Psoas muscle (tissue), 8 donors: ENCODE results near the gene MBNL3. TPM values are rescaled to one million over a fixed set of nuclear protein-coding genes. Genes with fewer than 3 reads are reported as not detected.

Experiments used
- ATAC-seq, 4 donors: fragments of 200-7000 bp; cut with Tn5 transposase; one replicate each; pipeline ENCODE4 v1.9.1; 2020; ENCODE audit warnings: moderate library complexity in 3 of 4, mild to moderate bottlenecking in 2 of 4
- DNase-seq, 2 donors: peaks; one replicate each; pipeline ENCODE4 v3.0.0-alpha.2; 2020
- H3K27ac ChIP-seq: fragments of 200-600 bp; one replicate; pipeline ENCODE4 v1.8.0; 2022
- H3K27me3 ChIP-seq, 3 donors: fragments of 200-600 bp in 1 of 3; one replicate each; pipeline versions ENCODE4 v1.6.1 to v1.8.0; 2013 to 2022; ENCODE audit warnings: low read length in 2 of 3, mild to moderate bottlenecking in 2 of 3, moderate library complexity in 1 of 3; ENCODE audit not compliant: insufficient read depth in 3 of 3
- H3K36me3 ChIP-seq, 2 donors: fragments of 200-600 bp in 1 of 2; one replicate each; pipeline versions ENCODE4 v1.6.1 to v1.8.0; 2013 to 2022; ENCODE audit warnings: low read depth in 1 of 2, mild to moderate bottlenecking in 1 of 2, moderate library complexity in 1 of 2; ENCODE audit not compliant: insufficient read depth in 1 of 2
- H3K4me1 ChIP-seq: fragments of 200-600 bp; one replicate; pipeline ENCODE4 v1.8.0; 2022
- H3K4me3 ChIP-seq: fragments of 200-600 bp; one replicate; pipeline ENCODE4 v1.8.0; 2022; ENCODE audit warnings: mild to moderate bottlenecking
- H3K9me3 ChIP-seq: fragments of 200-600 bp; one replicate; pipeline ENCODE4 v1.8.0; 2022
- CTCF ChIP-seq: fragments of 200-600 bp; IDR thresholded peaks from one replicate; pipeline ENCODE4 v1.8.0; 2022; ENCODE audit warnings: antibody characterized with exemption
- WGBS, 3 donors: extraction: QIAGEN DNeasy Blood & Tissue Kit; methylation state at CpG; one replicate each; pipeline versions ENCODE4 v1.1.6 to v1.1.7; 2013; 5-methylcytosine and 5-hydroxymethylcytosine counted together
- intact Hi-C, 2 donors: fragments of 100-400 bp; cut with DNase I; formaldehyde crosslinking; loops; one replicate each; pipeline versions ENCODE4 v1.11.0 to v1.14.2; 2022
- long read RNA-seq, 2 donors: library from polyadenylated mRNA; unstranded; transcript quantifications; one replicate each; pipeline ENCODE4 v2.0.0, GENCODE V29; 2021
- polyA plus RNA-seq, 3 donors: library from polyadenylated mRNA; stranded (reverse); fragments of 200-250 nt; gene quantifications; one replicate each; pipeline ENCODE4 v1.2.3, GENCODE V29; 2013
- total RNA-seq, 4 donors: library from RNA; stranded (reverse); fragmentation: NEBNext Ultra II Directional in 2 of 4; extraction: Animal tissue kit (Norgen Biotek cat#: 25700) in 2 of 4; gene quantifications; one replicate each; pipeline versions ENCODE4 v1.2.1 to v1.2.4, GENCODE V29; 2021 to 2023
- donor health status: healthy with polysubstance abuse.
- donor health status: DM: no; HTN: no; CAD: no; lungs with moderate emphysema.
- donor health status: Bipolar disorder and iron deficiency.
- donor health status: healthy.
- donor health status: DM: yes; HTN: yes; CAD: no.
- donor health status: DM: no; HTN: no; CAD: no.
- donor health status: DM: no; HTN: no; CAD: no.
- donor health status: DM: yes; HTN: yes; CAD: no.

Gene MBNL3, protein sequence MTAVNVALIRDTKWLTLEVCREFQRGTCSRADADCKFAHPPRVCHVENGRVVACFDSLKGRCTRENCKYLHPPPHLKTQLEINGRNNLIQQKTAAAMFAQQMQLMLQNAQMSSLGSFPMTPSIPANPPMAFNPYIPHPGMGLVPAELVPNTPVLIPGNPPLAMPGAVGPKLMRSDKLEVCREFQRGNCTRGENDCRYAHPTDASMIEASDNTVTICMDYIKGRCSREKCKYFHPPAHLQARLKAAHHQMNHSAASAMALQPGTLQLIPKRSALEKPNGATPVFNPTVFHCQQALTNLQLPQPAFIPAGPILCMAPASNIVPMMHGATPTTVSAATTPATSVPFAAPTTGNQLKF
- total RNA-seq, result 1 to 10 TPM; 2.2 to 2.6 (median 2.4) TPM
- polyA plus RNA-seq, result under 1 TPM; 0.25 to 0.53 (median 0.53) TPM
- long read RNA-seq, donor 1, partial matches to known transcripts, result 0 of 1 reads
- long read RNA-seq, donor 1, other reads (novel, unspliced or antisense), result 1 of 1 reads
- long read RNA-seq, donor 2, result 0 reads

DNA sequence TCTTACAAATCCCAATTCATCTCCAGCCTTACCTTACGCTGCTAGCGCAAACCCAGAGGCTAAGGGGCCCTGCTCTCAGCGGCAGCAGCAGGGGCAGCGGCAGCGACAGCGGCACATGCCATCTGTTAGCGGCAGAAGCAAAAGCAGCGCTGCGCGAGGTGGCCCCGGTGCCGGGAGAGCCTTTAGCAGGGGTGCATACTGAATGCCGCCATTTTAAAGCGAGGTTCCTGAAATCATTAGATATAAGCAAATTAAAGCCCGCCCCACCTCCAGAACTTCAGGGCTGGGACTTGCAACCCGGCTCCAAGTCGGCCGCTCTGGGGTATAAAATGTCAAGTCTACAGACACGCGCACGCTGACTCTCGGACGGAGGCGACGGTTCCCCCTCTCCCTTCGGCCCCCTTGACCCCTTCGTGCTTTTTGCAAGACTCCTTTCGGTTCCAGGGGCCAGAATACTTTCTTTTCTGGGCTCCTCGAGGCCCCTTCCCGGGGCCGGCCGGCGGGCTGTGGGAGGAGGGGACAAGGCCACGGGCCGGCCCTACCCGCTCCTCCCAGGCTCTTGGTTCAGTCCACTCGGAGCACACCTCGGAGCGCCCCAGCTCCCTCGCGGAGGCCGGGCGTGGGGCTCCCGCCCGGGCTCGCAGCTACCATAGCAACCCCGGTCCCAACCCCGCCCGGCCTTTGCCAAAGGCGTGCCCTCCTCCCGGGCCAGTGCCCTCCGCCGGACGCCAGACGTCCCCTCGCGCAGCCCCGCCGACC is at the start of gene MBNL3:
TSS of gene MBNL3 (minus strand) at position 220 of the 759 bp plus-strand sequence. CDS start 49,427 bp downstream, outside the sequence.
- ATAC-seq, result peak; percentile 71 to 84 (median 82)
- WGBS, 3 donors, result 1 to 29% (median 1%) methylated on average over 38 to 58 of the region's 59 CpGs
- DNase-seq, result peak; percentile 66 to 73

GRCh38 chrX:132533409-132533808 is 44.6 kb upstream of the MBNL3 start:
- ATAC-seq, result no peak
- intact Hi-C loops, result no loop called here

More for the DNA sequence above, at the start of gene MBNL3:
- Histone ChIP-seq H3K4me3 (peak within 1 kb of the TSS; percentile 69), H3K4me1 (no peaks in the 10 kb centered on the region), H3K36me3 (no peaks in the 10 kb centered on the region), H3K27me3 (peaks cover 0 to 48% (median 0%) of the 10 kb centered on the region in 3 donors), H3K9me3 (no peaks in the 10 kb centered on the region), H3K27ac (peak within 1 kb of the TSS; percentile 58)
- TF ChIP-seq CTCF, result no peak
- intact Hi-C loops, result no loop called here

GRCh38 chrX:132532913-132533312 is 44.1 kb upstream of the MBNL3 start:
- WGBS, 3 donors, result 39 to 82% (median 70%) methylated on average over 1 of the region's 1 CpG

More at GRCh38 chrX:132533409-132533808, 44.6 kb upstream of the MBNL3 start:
- H3K4me1 ChIP-seq, result no peaks in the 10 kb centered on the region
- H3K27ac ChIP-seq, result no peak overlapping the region
- 40 to 75% (median 65%) methylated on average over 2 of the region's 2 CpGs for WGBS, 3 donors
- DNase-seq, result no peak
- no peaks in the 10 kb centered on the region for H3K9me3 ChIP-seq
- peaks cover 0 to 9% (median 0%) of the 10 kb centered on the region in 3 donors for H3K27me3 ChIP-seq
- no peak for TF ChIP-seq CTCF
- H3K36me3 ChIP-seq, result no peaks in the 10 kb centered on the region
- H3K4me3 ChIP-seq, result no peak overlapping the region

GRCh38 chrX:132532097-132532496 is 43.3 kb upstream of the MBNL3 start:
- no peak for TF ChIP-seq CTCF
- 48 to 97% (median 92%) methylated on average over 1 of the region's 1 CpG for WGBS, 3 donors
- DNase-seq (no peak), ATAC-seq (no peak)
- H3K36me3 ChIP-seq, result no peaks in the 10 kb centered on the region
- H3K27me3 ChIP-seq, result peaks cover 0 to 9% (median 0%) of the 10 kb centered on the region in 3 donors
- H3K27ac ChIP-seq, result no peak overlapping the region
- intact Hi-C loops, result no loop called here
- H3K4me3 ChIP-seq, result no peak overlapping the region
- H3K4me1 ChIP-seq, result no peaks in the 10 kb centered on the region
- H3K9me3 ChIP-seq, result no peaks in the 10 kb centered on the region

More at GRCh38 chrX:132532913-132533312, 44.1 kb upstream of the MBNL3 start:
- H3K36me3 ChIP-seq, result no peaks in the 10 kb centered on the region
- no peak for TF ChIP-seq CTCF
- intact Hi-C loops, result no loop called here
- H3K27me3 ChIP-seq, result peaks cover 0 to 9% (median 0%) of the 10 kb centered on the region in 3 donors
- no peaks in the 10 kb centered on the region for H3K4me1 ChIP-seq
- no peaks in the 10 kb centered on the region for H3K9me3 ChIP-seq
- ATAC-seq (no peak), DNase-seq (no peak)
- no peak overlapping the region for H3K4me3 ChIP-seq
- no peak overlapping the region for H3K27ac ChIP-seq
